ENCODE measurements around the gene FAM229B.
"Not testable (repeated sequence)": the region's sequence is repeated elsewhere in the genome, so short reads cannot be mapped to it uniquely, and the experiment has no call there.

DNA sequence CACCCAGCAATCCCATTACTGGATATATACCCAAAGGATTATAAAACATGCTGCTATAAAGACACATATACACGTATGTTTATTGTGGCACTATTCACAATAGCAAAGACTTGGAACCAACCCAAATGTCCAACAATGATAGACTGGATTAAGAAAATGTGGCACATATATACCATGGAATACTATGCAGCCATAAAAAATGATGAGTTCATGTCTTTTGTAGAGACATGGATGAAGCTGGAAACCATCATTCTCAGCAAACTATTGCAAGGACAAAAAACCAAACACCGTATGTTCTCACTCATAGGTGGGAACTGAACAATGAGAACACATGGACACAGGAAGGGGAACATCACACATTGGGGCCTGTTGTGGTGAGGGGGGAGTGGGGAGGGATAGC is 18.6 kb downstream of the FAM229B start:
- TF ChIP-seq, protein P1, sequence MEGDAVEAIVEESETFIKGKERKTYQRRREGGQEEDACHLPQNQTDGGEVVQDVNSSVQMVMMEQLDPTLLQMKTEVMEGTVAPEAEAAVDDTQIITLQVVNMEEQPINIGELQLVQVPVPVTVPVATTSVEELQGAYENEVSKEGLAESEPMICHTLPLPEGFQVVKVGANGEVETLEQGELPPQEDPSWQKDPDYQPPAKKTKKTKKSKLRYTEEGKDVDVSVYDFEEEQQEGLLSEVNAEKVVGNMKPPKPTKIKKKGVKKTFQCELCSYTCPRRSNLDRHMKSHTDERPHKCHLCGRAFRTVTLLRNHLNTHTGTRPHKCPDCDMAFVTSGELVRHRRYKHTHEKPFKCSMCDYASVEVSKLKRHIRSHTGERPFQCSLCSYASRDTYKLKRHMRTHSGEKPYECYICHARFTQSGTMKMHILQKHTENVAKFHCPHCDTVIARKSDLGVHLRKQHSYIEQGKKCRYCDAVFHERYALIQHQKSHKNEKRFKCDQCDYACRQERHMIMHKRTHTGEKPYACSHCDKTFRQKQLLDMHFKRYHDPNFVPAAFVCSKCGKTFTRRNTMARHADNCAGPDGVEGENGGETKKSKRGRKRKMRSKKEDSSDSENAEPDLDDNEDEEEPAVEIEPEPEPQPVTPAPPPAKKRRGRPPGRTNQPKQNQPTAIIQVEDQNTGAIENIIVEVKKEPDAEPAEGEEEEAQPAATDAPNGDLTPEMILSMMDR (IDR thresholded peaks at IDR 0.05), result not testable (repeated sequence)
- TF ChIP-seq POLR2AphosphoS5, POLR2A (IDR thresholded peaks at IDR 0.05): not testable (repeated sequence)
